NK-92 treated with Interleukin-12 subunit alpha and Interleukin-12 subunit beta, amount 100 ng/mL, for 24 hours (cell line): Measurements from ENCODE around the gene S1PR5.

Experiments used
- DNase-seq: peaks from one replicate; lab custom pipeline; 2025; lab: John Stamatoyannopoulos, UW

S1PR5 gene

DNA sequence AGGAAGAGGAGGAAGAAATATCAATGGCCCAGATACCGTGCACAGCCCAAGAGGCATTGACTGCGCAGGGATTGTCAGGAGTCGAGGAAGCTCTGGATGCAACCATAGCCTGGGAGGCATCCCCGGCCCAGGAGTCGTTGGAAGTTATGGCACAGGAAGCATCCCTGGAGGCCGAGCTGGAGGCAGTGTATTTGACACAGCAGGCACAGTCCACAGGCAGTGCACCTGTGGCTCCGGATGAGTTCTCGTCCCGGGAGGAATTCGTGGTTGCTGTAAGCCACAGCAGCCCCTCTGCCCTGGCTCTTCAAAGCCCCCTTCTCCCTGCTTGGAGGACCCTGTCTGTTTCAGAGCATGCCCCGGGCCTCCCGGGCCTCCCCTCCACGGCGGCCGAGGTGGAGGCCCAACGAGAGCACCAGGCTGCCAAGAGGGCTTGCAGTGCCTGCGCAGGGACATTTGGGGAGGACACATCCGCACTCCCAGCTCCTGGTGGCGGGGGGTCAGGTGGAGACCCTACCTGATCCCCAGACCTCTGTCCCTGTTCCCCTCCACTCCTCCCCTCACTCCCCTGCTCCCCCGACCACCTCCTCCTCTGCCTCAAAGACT, 50.0 kb downstream of the S1PR5 start:
- no peak for DNase-seq

DNA sequence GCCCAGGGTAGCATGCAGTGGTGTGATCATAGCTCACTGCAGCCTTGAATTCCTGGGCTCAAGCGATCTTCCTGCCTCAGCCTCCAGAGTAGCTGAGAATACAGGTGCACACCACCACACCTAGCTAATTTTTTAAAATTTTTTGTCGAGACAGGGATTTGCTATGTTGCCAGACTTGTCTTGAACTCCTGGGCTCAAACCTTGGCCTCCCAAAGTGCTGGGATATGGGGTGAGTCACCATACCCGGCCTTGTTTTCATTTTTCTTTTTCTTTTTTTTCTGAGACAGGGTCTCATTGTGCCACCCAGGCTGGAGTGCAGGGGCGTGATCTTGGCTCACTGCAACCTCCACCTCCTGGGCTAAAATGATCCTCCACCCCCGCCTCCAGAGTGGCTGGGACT, 52.8 kb downstream of the S1PR5 start:
- DNase-seq = no peak
